ENCODE measurements around the gene NTRK3.

GRCh38 chr15:87902772-87903426, 353.6 kb downstream of the NTRK3 start:
- TF ChIP-seq GATA2 (IDR thresholded peaks at IDR 0.05; ENCODE audit: low read depth, low read length), result no peak
- TF ChIP-seq GATA3 (IDR thresholded peaks at IDR 0.05; ENCODE audit: low read depth, low read length), result no peak

All from SH-SY5Y (cell line).